Body of pancreas (tissue), 4 donors: ENCODE results near the gene PRMT3. TPM values are rescaled to one million over a fixed set of nuclear protein-coding genes. Genes with fewer than 3 reads are reported as not detected.
"Not testable (repeated sequence)": the region's sequence is repeated elsewhere in the genome, so short reads cannot be mapped to it uniquely, and the experiment has no call there.

ENCODE experiments used
- ATAC-seq: fragments of 150-250 bp; one replicate; pipeline ENCODE4 v1.9.1; 2016
- DNase-seq, 4 donors: peaks; one replicate each; pipeline ENCODE4 v3.0.0-alpha.2; 2019
- H3K27ac ChIP-seq, 4 donors: fragments of 200-600 bp; sonication (generic); 1 replicate in 3 of 4; 2 replicates in 1 of 4; pipeline versions ENCODE4 v1.5.1 to v1.6.1; 2016 to 2019; ENCODE audit warnings: mild to moderate bottlenecking in 1 of 4, mixed read lengths in 1 of 4, moderate library complexity in 1 of 4
- H3K27me3 ChIP-seq, 2 donors: fragments of 200-600 bp; sonication (generic); one replicate each; pipeline ENCODE4 v1.6.0; 2016; ENCODE audit warnings: mild to moderate bottlenecking in 1 of 2
- H3K36me3 ChIP-seq, 2 donors: fragments of 200-600 bp; sonication (generic); replicated peaks in 1 of 2; 2 replicates each; pipeline ENCODE4 v1.5.1; 2016; ENCODE audit warnings: low read depth in 2 of 2; ENCODE audit not compliant: insufficient read depth in 1 of 2
- H3K4me1 ChIP-seq: fragments of 200-600 bp; sonication (generic); one replicate; pipeline ENCODE4 v1.6.0; 2016
- H3K4me3 ChIP-seq, 2 donors: fragments of 200-600 bp; sonication (generic); 1 replicate in 1 of 2; 2 replicates in 1 of 2; pipeline ENCODE4 v1.5.1; 2016 to 2019
- H3K9me3 ChIP-seq, 3 donors: fragments of 200-600 bp; sonication (generic); 1 replicate in 2 of 3; 2 replicates in 1 of 3; pipeline ENCODE4 v1.5.1; 2016
- POLR2A ChIP-seq, 3 donors: fragments of 450-650 bp; IDR thresholded peaks; one replicate each; pipeline ENCODE4 v1.6.1; 2016; ENCODE audit warnings: antibody characterized with exemption in 3 of 3, mild to moderate bottlenecking in 2 of 3
- WGBS, 2 donors: methylation state at CpG; one replicate each; pipeline ENCODE4 v1.1.5; 2017; 5-methylcytosine and 5-hydroxymethylcytosine counted together
- intact Hi-C: fragments of 100-400 bp; cut with DNase I; formaldehyde crosslinking; loops from one replicate; pipeline ENCODE4 v1.15.1; 2023
- total RNA-seq, 2 donors: library from RNA; depleted of rRNA; stranded (reverse); fragments of >200 nt; gene quantifications; one replicate each; pipeline ENCODE4 v1.1.0, GENCODE V29; 2016
- TF ChIP-seq, protein P1 (sequence below), 7 experiments: fragments of 450-650 bp in 4 of 7; fragments of 200-600 bp in 3 of 7; sonication (generic) in 3 of 7; IDR thresholded peaks; one replicate each; pipeline ENCODE4 v1.5.1; 2016 to 2019; ENCODE audit warnings: antibody characterized with exemption in 7 of 7

The PRMT3 gene
- total RNA-seq, 2 donors from 2014 or later = 15.6 to 20.4 TPM

DNA sequence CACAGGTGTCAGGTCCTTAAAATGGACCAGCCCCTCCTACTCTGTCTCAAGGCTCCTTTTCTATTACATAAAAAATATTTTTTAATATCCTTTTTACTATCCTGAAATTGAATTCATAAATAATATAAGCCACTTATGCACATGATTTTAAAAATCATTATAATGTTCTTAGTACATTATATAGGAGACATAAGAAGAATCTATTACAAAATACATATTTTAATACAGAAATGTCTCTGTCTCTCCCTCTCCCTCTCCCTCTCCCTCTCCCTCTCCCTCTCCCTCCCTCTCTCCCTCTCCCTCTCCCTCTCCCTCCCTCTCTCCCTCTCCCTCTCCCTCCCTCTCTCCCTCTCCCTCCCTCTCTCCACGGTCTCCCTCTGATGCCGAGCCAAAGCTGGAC, 159.9 kb downstream of the PRMT3 start:
- ATAC-seq = no peak
- Histone ChIP-seq H3K27me3 (no peaks in the 10 kb centered on the region), H3K9me3 (no peaks in the 10 kb centered on the region), H3K4me1 (no peaks in the 10 kb centered on the region), H3K27ac (no peak overlapping the region), H3K4me3 (no peak overlapping the region), H3K36me3 (no peaks in the 10 kb centered on the region)
- intact Hi-C loops = no loop called here
- WGBS, 2 donors = 92% methylated on average over 2 of the region's 2 CpGs; no CpG with 5 or more reads in 1 of the 2 donors
- no peak for TF ChIP-seq POLR2A (IDR thresholded peaks at IDR 0.05)
- TF ChIP-seq, protein P1, sequence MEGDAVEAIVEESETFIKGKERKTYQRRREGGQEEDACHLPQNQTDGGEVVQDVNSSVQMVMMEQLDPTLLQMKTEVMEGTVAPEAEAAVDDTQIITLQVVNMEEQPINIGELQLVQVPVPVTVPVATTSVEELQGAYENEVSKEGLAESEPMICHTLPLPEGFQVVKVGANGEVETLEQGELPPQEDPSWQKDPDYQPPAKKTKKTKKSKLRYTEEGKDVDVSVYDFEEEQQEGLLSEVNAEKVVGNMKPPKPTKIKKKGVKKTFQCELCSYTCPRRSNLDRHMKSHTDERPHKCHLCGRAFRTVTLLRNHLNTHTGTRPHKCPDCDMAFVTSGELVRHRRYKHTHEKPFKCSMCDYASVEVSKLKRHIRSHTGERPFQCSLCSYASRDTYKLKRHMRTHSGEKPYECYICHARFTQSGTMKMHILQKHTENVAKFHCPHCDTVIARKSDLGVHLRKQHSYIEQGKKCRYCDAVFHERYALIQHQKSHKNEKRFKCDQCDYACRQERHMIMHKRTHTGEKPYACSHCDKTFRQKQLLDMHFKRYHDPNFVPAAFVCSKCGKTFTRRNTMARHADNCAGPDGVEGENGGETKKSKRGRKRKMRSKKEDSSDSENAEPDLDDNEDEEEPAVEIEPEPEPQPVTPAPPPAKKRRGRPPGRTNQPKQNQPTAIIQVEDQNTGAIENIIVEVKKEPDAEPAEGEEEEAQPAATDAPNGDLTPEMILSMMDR (IDR thresholded peaks at IDR 0.05) = no peak
- no peak for DNase-seq

DNA sequence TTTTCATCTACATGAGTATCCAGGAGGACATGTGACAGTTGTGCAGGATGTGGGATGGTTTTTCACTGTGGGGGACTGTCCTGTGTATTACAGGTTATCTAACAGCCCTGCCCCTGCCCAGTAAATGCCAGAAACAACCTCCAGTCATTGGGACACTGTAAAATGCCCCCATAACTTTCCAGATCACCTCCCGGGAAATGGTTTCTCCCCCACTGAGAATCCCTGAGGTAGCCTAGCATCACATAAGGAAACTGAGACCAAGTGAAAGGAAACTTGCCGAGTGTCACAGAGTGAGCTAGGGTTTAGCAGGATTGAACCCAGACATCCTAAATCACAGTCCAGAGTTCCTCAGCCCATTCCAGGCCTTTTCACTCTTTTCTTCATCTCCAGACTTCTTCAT, 163.6 kb downstream of the PRMT3 start:
- H3K27me3 ChIP-seq = no peaks in the 10 kb centered on the region
- intact Hi-C loops = no loop called here
- H3K4me3 ChIP-seq = no peak overlapping the region
- WGBS, 2 donors = 48 to 64% methylated on average over 2 of the region's 2 CpGs
- TF ChIP-seq, protein P1 (IDR thresholded peaks at IDR 0.05) = no peak
- no peak for TF ChIP-seq POLR2A (IDR thresholded peaks at IDR 0.05)
- no peak overlapping the region for H3K27ac ChIP-seq
- H3K4me1 ChIP-seq = no peaks in the 10 kb centered on the region
- H3K36me3 ChIP-seq = no peaks in the 10 kb centered on the region
- peaks cover 0 to 7% (median 0%) of the 10 kb centered on the region in 3 donors for H3K9me3 ChIP-seq
- ATAC-seq = no peak
- DNase-seq = no peak

DNA sequence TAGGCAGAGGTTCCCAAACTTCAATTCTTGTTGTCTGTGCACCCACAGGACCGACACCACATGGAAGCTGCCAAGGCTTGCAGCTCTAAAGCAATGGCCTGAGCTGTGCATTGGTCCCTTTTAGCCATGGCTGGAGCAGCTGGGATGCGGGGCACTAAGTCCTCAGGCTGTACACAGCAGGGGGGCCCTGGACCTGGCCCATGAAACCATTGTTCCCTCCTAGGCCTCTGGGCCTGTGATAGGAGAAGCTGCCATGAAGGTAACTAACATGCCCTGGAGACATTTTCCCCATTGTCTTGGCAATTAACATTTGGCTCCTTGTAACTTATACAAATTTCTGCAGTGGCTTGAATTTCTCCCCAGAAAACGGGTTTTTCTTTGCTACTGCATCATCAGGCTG, 168.3 kb downstream of the PRMT3 start:
- no peak for TF ChIP-seq POLR2A (IDR thresholded peaks at IDR 0.05)
- TF ChIP-seq, protein P1 (IDR thresholded peaks at IDR 0.05) = no peak
- WGBS, 2 donors = 62 to 66% methylated on average over 2 to 3 of the region's 3 CpGs
- intact Hi-C loops = no loop called here

DNA sequence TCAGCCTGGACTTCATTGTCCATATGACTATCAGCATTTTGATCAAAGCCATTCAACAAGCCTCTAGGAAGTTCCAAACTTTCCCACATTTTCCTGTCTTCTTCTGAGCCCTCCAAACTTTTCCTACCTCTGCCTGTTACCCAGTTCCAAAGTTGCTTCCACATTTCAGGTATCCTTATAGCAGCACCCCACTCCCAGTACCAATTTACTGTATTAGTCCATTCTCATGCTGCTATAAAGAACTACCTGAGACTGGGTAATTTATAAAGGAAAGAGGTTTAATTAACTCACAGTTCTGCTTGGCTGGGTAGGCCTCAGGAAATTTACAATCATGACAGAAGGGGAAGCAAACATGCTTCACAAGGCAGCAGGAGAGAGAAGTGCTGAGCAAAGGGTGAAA, 168.9 kb downstream of the PRMT3 start:
- H3K4me1 ChIP-seq, H3K9me3 ChIP-seq, intact Hi-C loops, ATAC-seq, H3K4me3 ChIP-seq, DNase-seq, H3K27ac ChIP-seq, H3K36me3 ChIP-seq, H3K27me3 ChIP-seq: not testable (repeated sequence)

More for the DNA sequence above, 168.3 kb downstream of the PRMT3 start:
- Histone ChIP-seq H3K27me3 (no peaks in the 10 kb centered on the region), H3K27ac (no peak overlapping the region), H3K9me3 (peaks cover 0 to 7% (median 0%) of the 10 kb centered on the region in 3 donors), H3K4me1 (no peaks in the 10 kb centered on the region), H3K36me3 (no peaks in the 10 kb centered on the region), H3K4me3 (no peak overlapping the region)
- DNase-seq (no peak), ATAC-seq (no peak)

DNA sequence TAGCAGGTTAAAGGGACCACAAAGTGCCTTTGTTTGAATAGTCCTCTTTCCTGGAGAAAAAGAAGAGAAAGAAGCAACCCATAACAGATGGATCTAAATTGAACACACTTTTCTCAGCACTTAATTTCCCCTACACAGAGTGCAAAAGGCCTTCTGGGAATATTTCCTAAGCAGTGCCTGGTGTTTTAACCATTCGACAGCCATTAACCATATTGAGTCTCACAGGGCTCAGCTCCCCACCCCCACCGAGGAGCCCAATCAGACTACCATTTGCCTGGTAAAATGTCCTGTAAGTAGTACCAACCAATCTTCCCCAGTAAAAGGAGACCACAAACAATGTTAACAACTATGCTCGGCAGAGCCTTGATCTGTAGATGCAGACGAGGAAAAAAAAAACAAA, 171.2 kb downstream of the PRMT3 start:
- no peak for TF ChIP-seq POLR2A (IDR thresholded peaks at IDR 0.05)
- TF ChIP-seq, protein P1 (IDR thresholded peaks at IDR 0.05) = no peak

More for the DNA sequence above, 171.2 kb downstream of the PRMT3 start:
- Histone ChIP-seq H3K27me3 (no peaks in the 10 kb centered on the region), H3K4me3 (no peak overlapping the region), H3K27ac (no peak overlapping the region), H3K4me1 (no peaks in the 10 kb centered on the region), H3K36me3 (no peaks in the 10 kb centered on the region), H3K9me3 (peaks cover 0 to 7% (median 0%) of the 10 kb centered on the region in 3 donors)
- DNase-seq (no peak), ATAC-seq (no peak)
- intact Hi-C loops = no loop called here
- WGBS, 2 donors = 77 to 80% methylated on average over 4 of the region's 4 CpGs

Other genes with a start within 250 kb of the PRMT3 start
- not detected for gene DBX1, start 227.2 kb upstream of the PRMT3 start, total RNA-seq
- gene HTATIP2, start 24.0 kb upstream of the PRMT3 start, total RNA-seq = 10 to 100 TPM; 23.1 to 37.1 TPM
- not detected for gene SLC6A5, start 211.9 kb downstream of the PRMT3 start, total RNA-seq